Endothelial cell of umbilical vein (primary cell): Measurements from ENCODE around the gene G6PC1.

Source experiments
- EZH2 ChIP-seq: IDR thresholded peaks from 2 replicates; pipeline ENCODE4 v1.6.1; 2012; ENCODE audit warnings: borderline replicate concordance, low read depth, mild to moderate bottlenecking, moderate library complexity, low read length, inconsistent platforms; ENCODE audit not compliant: severe bottlenecking
- POLR2A ChIP-seq: IDR thresholded peaks from 2 replicates; pipeline ENCODE4 v1.6.1; 2012; ENCODE audit warnings: low read depth, mild to moderate bottlenecking, control low read depth, low read length
- POLR2AphosphoS5 ChIP-seq: IDR thresholded peaks from 2 replicates; pipeline ENCODE4 v1.6.1; 2012; ENCODE audit warnings: low read depth, mild to moderate bottlenecking, control low read depth, low read length, moderate library complexity; ENCODE audit not compliant: insufficient read depth
- TF ChIP-seq, protein P1 (sequence below), 2 donors: IDR thresholded peaks; 1 replicate in 1 of 2; 2 replicates in 1 of 2; pipeline ENCODE4 v1.5.1; 2011; ENCODE audit warnings: low read length in 2 of 2, mild to moderate bottlenecking in 2 of 2, moderate library complexity in 2 of 2, control low read depth in 1 of 2, inconsistent platforms in 1 of 2, low read depth in 1 of 2; ENCODE audit not compliant: insufficient read depth in 1 of 2; ENCODE audit errors: extremely low read depth in 1 of 2

GRCh38 chr17:42928714-42929496 is 28.3 kb downstream of the G6PC1 start:
- TF ChIP-seq EZH2: no peak
- no peak for TF ChIP-seq POLR2A
- TF ChIP-seq, protein P1, sequence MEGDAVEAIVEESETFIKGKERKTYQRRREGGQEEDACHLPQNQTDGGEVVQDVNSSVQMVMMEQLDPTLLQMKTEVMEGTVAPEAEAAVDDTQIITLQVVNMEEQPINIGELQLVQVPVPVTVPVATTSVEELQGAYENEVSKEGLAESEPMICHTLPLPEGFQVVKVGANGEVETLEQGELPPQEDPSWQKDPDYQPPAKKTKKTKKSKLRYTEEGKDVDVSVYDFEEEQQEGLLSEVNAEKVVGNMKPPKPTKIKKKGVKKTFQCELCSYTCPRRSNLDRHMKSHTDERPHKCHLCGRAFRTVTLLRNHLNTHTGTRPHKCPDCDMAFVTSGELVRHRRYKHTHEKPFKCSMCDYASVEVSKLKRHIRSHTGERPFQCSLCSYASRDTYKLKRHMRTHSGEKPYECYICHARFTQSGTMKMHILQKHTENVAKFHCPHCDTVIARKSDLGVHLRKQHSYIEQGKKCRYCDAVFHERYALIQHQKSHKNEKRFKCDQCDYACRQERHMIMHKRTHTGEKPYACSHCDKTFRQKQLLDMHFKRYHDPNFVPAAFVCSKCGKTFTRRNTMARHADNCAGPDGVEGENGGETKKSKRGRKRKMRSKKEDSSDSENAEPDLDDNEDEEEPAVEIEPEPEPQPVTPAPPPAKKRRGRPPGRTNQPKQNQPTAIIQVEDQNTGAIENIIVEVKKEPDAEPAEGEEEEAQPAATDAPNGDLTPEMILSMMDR (IDR thresholded peaks at IDR 0.05; ENCODE audit: extremely low read depth in 1 of 2, insufficient read depth in 1 of 2, low read depth in 1 of 2, low read length in 2 of 2): peak; percentile 53 to 57
- no peak for TF ChIP-seq POLR2AphosphoS5
